HG03457 (cell line): Measurements from ENCODE around the gene TBC1D3C.
"Not testable (repeated sequence)": the region's sequence is repeated elsewhere in the genome, so short reads cannot be mapped to it uniquely, and the experiment has no call there.

Experiments
- ATAC-seq: cut with Tn5 transposase; IDR thresholded peaks from one replicate; pipeline ENCODE4 v1.9.1; 2021; ENCODE audit warnings: moderate number of reproducible peaks; ENCODE audit not compliant: unreplicated experiment

The TBC1D3C gene

GRCh38 chr17:38068534-38068933 is at the start of gene TBC1D3C:
Gene TBC1D3C (minus strand): TSS chr17:38068634. CDS start chr17:38067066, 1,568 bp downstream.
- not testable (repeated sequence) for ATAC-seq

- ATAC-seq, result not testable (repeated sequence)
These were observed 30.8 kb upstream of the TBC1D3C start for GRCh38 chr17:38099262-38099661.

GRCh38 chr17:38094059-38094694 is 25.7 kb upstream of the TBC1D3C start:
- ATAC-seq, result not testable (repeated sequence)

GRCh38 chr17:38088120-38088519 is 19.7 kb upstream of the TBC1D3C start:
- ATAC-seq, result not testable (repeated sequence)

GRCh38 chr17:38087344-38087743 is 18.9 kb upstream of the TBC1D3C start:
- not testable (repeated sequence) for ATAC-seq
